ENCODE data around the gene KCNQ1.
"Not testable (repeated sequence)": the region's sequence is repeated elsewhere in the genome, so short reads cannot be mapped to it uniquely, and the experiment has no call there.

KCNQ1 gene

DNA sequence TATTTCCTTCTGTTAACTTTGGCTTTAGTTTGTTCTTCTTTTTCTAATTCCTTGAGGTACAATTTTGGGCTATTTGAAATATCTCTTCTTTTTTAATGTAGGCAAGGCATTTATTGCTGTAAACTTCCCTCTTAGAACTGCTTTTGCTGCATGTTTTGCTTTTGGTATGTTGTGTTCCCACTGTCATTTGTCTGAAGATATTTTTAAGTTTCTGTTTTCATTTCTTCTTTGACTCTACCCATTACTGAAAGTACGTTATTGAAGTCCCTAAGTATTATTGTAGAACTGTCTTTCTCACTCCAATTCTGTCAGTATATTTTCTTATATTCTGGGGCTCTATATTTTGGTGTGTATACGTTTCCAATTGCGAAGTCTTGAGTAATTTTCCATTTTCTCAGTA is 177.1 kb downstream of the KCNQ1 start:
- H3K9ac ChIP-seq (ENCODE audit: low read depth, low read length): no peak overlapping the region
- H3K27ac ChIP-seq (ENCODE audit: low read length): no peak overlapping the region
- ATAC-seq (ENCODE audit: insufficient read depth, low read depth) (no peak), DNase-seq (no peak)
- peaks cover 7% of the 10 kb centered on the region for H3K27me3 ChIP-seq (ENCODE audit: insufficient read depth, low read length, poor library complexity)
- H3K4me1 ChIP-seq (ENCODE audit: insufficient read depth, low read length): no peaks in the 10 kb centered on the region
- H3K4me3 ChIP-seq (ENCODE audit: low read depth in 1 of 2, low read length in 2 of 2): no peak overlapping the region
- TF ChIP-seq, protein P1, sequence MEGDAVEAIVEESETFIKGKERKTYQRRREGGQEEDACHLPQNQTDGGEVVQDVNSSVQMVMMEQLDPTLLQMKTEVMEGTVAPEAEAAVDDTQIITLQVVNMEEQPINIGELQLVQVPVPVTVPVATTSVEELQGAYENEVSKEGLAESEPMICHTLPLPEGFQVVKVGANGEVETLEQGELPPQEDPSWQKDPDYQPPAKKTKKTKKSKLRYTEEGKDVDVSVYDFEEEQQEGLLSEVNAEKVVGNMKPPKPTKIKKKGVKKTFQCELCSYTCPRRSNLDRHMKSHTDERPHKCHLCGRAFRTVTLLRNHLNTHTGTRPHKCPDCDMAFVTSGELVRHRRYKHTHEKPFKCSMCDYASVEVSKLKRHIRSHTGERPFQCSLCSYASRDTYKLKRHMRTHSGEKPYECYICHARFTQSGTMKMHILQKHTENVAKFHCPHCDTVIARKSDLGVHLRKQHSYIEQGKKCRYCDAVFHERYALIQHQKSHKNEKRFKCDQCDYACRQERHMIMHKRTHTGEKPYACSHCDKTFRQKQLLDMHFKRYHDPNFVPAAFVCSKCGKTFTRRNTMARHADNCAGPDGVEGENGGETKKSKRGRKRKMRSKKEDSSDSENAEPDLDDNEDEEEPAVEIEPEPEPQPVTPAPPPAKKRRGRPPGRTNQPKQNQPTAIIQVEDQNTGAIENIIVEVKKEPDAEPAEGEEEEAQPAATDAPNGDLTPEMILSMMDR (IDR thresholded peaks at IDR 0.05; ENCODE audit: borderline replicate concordance, extremely low read depth, low read length, poor library complexity, severe bottlenecking): no peak
- no peak for TF ChIP-seq EZH2 (IDR thresholded peaks at IDR 0.05; ENCODE audit: borderline replicate concordance, low read depth, low read length, severe bottlenecking)
- H3K9me3 ChIP-seq (ENCODE audit: insufficient read depth, low read length, severe bottlenecking): no peaks in the 10 kb centered on the region
- no peaks in the 10 kb centered on the region for H3K36me3 ChIP-seq (ENCODE audit: insufficient read depth, low read length)
- H4K20me1 ChIP-seq (ENCODE audit: insufficient read depth, low read length): no peaks in the 10 kb centered on the region
- H3K4me2 ChIP-seq (ENCODE audit: insufficient read depth, low read length): no peak overlapping the region
- H2AFZ ChIP-seq (ENCODE audit: low read depth, low read length): no peak overlapping the region
- H3K79me2 ChIP-seq (ENCODE audit: insufficient read depth, low read length): no peaks in the 10 kb centered on the region

DNA sequence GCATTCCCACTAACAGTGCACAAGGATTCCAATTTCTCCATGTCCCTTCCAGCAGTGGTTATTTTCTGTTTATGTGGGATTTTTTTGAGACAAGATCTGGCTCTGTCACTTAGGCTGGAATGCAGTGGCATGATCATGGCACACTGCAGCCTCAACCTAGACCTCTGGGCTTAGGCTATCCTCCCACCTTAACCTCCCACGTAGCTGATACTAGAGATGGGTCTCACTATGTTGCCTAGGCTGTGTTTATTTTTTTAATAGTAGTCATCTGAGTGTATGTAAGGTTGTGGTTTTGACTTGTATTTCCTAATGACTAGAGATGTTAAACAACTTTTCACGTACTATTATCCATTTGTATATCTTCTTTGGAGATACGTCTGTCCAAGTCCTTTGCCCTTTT is 180.4 kb downstream of the KCNQ1 start:
- H3K27me3 ChIP-seq (ENCODE audit: insufficient read depth, low read length, poor library complexity): no peaks in the 10 kb centered on the region
- DNase-seq (no peak), ATAC-seq (ENCODE audit: insufficient read depth, low read depth) (no peak)
- H3K4me3 ChIP-seq (ENCODE audit: low read depth in 1 of 2, low read length in 2 of 2): no peak overlapping the region
- H3K4me2 ChIP-seq (ENCODE audit: insufficient read depth, low read length): no peak overlapping the region
- H2AFZ ChIP-seq (ENCODE audit: low read depth, low read length): no peak overlapping the region
- no peaks in the 10 kb centered on the region for H3K9me3 ChIP-seq (ENCODE audit: insufficient read depth, low read length, severe bottlenecking)
- TF ChIP-seq, protein P1 (IDR thresholded peaks at IDR 0.05; ENCODE audit: borderline replicate concordance, extremely low read depth, low read length, poor library complexity, severe bottlenecking): no peak
- TF ChIP-seq EZH2 (IDR thresholded peaks at IDR 0.05; ENCODE audit: borderline replicate concordance, low read depth, low read length, severe bottlenecking): no peak
- no peak overlapping the region for H3K27ac ChIP-seq (ENCODE audit: low read length)
- H3K36me3 ChIP-seq (ENCODE audit: insufficient read depth, low read length): no peaks in the 10 kb centered on the region
- H4K20me1 ChIP-seq (ENCODE audit: insufficient read depth, low read length): no peaks in the 10 kb centered on the region
- H3K79me2 ChIP-seq (ENCODE audit: insufficient read depth, low read length): no peaks in the 10 kb centered on the region
- H3K4me1 ChIP-seq (ENCODE audit: insufficient read depth, low read length): no peaks in the 10 kb centered on the region
- no peak overlapping the region for H3K9ac ChIP-seq (ENCODE audit: low read depth, low read length)

DNA sequence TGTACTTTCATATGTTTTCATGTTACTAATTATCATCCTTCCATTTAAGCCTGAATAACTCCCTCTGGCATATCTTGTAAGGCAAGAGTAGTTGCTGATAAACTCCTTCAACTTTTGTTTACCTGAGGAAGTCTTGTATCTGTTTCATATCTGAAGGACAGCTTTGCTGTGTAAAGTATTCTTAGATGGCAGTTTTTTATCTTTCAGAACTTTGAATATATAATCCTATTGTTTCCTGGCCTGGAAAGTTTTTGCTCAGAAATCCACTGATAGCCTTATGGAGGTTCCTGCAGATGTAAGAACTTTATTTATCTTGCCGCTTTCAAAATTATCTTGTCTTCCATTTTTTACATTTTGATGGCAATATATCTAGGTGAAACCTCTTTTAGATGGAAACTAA is 185.9 kb downstream of the KCNQ1 start:
- H3K9ac ChIP-seq (ENCODE audit: low read depth, low read length): no peak overlapping the region
- no peaks in the 10 kb centered on the region for H3K36me3 ChIP-seq (ENCODE audit: insufficient read depth, low read length)
- no peaks in the 10 kb centered on the region for H3K27me3 ChIP-seq (ENCODE audit: insufficient read depth, low read length, poor library complexity)
- peaks cover 13% of the 10 kb centered on the region for H3K9me3 ChIP-seq (ENCODE audit: insufficient read depth, low read length, severe bottlenecking)
- DNase-seq (no peak), ATAC-seq (ENCODE audit: insufficient read depth, low read depth) (no peak)
- H3K4me2 ChIP-seq (ENCODE audit: insufficient read depth, low read length): no peak overlapping the region
- TF ChIP-seq, protein P1 (IDR thresholded peaks at IDR 0.05; ENCODE audit: borderline replicate concordance, extremely low read depth, low read length, poor library complexity, severe bottlenecking): no peak
- no peak for TF ChIP-seq EZH2 (IDR thresholded peaks at IDR 0.05; ENCODE audit: borderline replicate concordance, low read depth, low read length, severe bottlenecking)
- no peaks in the 10 kb centered on the region for H3K79me2 ChIP-seq (ENCODE audit: insufficient read depth, low read length)
- H2AFZ ChIP-seq (ENCODE audit: low read depth, low read length): no peak overlapping the region
- no peak overlapping the region for H3K27ac ChIP-seq (ENCODE audit: low read length)
- H4K20me1 ChIP-seq (ENCODE audit: insufficient read depth, low read length): no peaks in the 10 kb centered on the region
- H3K4me1 ChIP-seq (ENCODE audit: insufficient read depth, low read length): no peaks in the 10 kb centered on the region
- H3K4me3 ChIP-seq (ENCODE audit: low read depth in 1 of 2, low read length in 2 of 2): no peak overlapping the region

DNA sequence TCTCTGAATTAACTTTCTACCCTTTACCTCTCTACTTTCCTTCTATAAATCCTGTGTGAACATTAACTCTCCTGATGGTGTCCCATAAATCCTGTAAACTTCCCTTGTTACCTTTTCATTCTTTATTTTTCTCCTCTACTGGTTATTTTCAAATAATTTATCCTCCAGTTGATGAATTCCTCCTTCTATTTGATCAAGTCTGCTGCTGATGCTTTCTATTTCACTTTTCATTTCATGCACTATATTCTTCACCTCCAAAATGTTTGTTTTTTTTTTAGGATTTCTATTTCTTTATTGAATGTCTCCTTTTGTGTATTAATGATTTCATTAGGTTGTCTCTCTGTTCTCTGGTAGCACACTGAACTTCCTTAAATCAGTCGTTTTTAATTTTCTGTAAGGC is 186.4 kb downstream of the KCNQ1 start:
- H3K36me3 ChIP-seq (ENCODE audit: insufficient read depth, low read length): no peaks in the 10 kb centered on the region
- H3K4me3 ChIP-seq (ENCODE audit: low read depth in 1 of 2, low read length in 2 of 2): no peak overlapping the region
- H3K4me2 ChIP-seq (ENCODE audit: insufficient read depth, low read length): no peak overlapping the region
- H3K79me2 ChIP-seq (ENCODE audit: insufficient read depth, low read length): no peaks in the 10 kb centered on the region
- H2AFZ ChIP-seq (ENCODE audit: low read depth, low read length): no peak overlapping the region
- no peaks in the 10 kb centered on the region for H3K27me3 ChIP-seq (ENCODE audit: insufficient read depth, low read length, poor library complexity)
- DNase-seq (no peak), ATAC-seq (ENCODE audit: insufficient read depth, low read depth) (no peak)
- TF ChIP-seq, protein P1 (IDR thresholded peaks at IDR 0.05; ENCODE audit: borderline replicate concordance, extremely low read depth, low read length, poor library complexity, severe bottlenecking): no peak
- no peak for TF ChIP-seq EZH2 (IDR thresholded peaks at IDR 0.05; ENCODE audit: borderline replicate concordance, low read depth, low read length, severe bottlenecking)
- H3K9me3 ChIP-seq (ENCODE audit: insufficient read depth, low read length, severe bottlenecking): peaks cover 13% of the 10 kb centered on the region
- no peaks in the 10 kb centered on the region for H4K20me1 ChIP-seq (ENCODE audit: insufficient read depth, low read length)
- H3K9ac ChIP-seq (ENCODE audit: low read depth, low read length): no peak overlapping the region
- no peaks in the 10 kb centered on the region for H3K4me1 ChIP-seq (ENCODE audit: insufficient read depth, low read length)
- no peak overlapping the region for H3K27ac ChIP-seq (ENCODE audit: low read length)

DNA sequence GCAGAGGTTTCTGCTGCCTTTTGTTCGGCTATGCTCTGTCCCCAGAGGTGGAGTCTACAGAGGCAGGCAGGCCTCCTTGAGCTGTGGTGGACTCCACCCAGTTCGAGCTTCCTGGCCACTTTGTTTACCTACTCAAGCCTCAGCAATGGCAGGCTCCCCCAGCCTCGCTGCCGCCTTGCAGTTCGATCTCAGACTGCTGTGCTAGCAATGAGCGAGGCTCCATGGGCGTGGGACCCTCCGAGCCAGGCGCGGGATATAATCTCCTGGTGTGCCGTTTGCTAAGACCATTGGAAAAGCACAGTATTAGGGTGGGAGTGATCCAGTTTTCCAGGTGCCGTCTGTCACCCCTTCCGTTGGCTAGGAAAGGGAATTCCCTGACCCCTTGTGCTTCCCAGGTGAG is 195.0 kb downstream of the KCNQ1 start:
- DNase-seq; H3K9ac ChIP-seq (ENCODE audit: low read depth, low read length); H3K27ac ChIP-seq (ENCODE audit: low read length); H3K4me3 ChIP-seq (ENCODE audit: low read depth in 1 of 2, low read length in 2 of 2); H3K4me2 ChIP-seq (ENCODE audit: insufficient read depth, low read length); H2AFZ ChIP-seq (ENCODE audit: low read depth, low read length); H3K36me3 ChIP-seq (ENCODE audit: insufficient read depth, low read length); H3K27me3 ChIP-seq (ENCODE audit: insufficient read depth, low read length, poor library complexity); H4K20me1 ChIP-seq (ENCODE audit: insufficient read depth, low read length); H3K4me1 ChIP-seq (ENCODE audit: insufficient read depth, low read length); H3K79me2 ChIP-seq (ENCODE audit: insufficient read depth, low read length); ATAC-seq (ENCODE audit: insufficient read depth, low read depth): not testable (repeated sequence)
- H3K9me3 ChIP-seq (ENCODE audit: insufficient read depth, low read length, severe bottlenecking): peaks cover 10% of the 10 kb centered on the region
